HG02759 (cell line): Measurements from ENCODE around the gene FAM227A.
"Not testable (repeated sequence)": the region's sequence is repeated elsewhere in the genome, so short reads cannot be mapped to it uniquely, and the experiment has no call there.

Source experiments
- ATAC-seq: cut with Tn5 transposase; IDR thresholded peaks from one replicate; pipeline ENCODE4 v1.9.1; 2021; ENCODE audit warnings: mild to moderate bottlenecking, moderate library complexity; ENCODE audit not compliant: unreplicated experiment

Gene FAM227A

DNA sequence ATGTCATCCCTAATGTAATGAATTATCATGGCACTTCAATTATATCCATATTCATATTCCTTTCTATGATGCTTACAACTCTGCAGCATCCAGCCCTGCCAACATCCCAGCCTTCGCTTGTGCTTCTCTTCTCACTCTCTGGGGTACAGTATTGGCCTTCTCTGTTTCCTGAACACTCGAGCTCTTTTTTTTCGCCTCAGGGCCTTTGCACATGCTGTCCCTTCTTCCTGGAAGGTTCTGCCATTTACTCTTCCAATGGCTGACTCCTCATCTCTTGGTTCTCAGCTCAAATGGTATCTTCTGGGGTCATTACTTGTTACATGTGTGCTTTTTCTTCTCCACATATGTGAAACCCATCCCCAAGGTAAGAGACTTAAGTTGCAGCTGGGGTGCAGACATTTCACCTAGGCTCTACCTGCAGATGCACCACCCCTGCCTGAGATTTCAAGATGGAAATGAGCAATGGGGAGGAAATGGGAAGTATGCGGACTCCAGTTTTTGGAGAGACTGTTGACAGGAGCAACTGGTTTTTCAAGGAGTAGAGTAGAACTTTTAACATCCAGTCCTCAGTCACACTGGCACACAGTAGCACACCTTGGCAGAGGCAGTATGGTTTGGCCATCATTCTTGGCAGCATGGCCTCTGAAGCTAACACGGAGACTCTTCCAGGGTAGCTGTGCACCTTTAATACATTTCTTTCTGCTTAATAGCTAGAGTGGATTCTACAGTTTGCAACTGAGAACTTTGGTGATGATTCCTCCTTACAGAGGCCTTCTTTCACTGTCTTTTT lies 43.8 kb downstream of the FAM227A start:
- ATAC-seq, result no peak

DNA sequence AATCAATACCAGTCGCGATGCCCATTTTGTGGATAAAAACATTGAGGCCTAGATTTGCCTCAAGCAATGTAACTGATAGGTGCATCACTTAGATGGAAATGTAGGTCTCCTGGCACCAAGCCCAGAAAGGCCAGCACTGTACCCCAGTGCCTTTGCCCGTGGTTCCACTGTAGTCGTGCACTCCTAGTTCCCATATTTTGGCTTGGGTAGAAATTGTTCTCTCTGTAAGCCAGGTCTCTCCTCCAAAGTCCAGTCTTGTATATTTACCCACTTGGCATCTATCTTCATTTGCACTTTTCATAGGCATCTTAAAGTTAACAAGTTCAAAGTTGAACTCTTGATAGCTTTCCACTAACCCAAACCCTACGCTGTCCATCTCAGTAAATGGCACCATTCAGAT lies 44.6 kb downstream of the FAM227A start:
- no peak for ATAC-seq

DNA sequence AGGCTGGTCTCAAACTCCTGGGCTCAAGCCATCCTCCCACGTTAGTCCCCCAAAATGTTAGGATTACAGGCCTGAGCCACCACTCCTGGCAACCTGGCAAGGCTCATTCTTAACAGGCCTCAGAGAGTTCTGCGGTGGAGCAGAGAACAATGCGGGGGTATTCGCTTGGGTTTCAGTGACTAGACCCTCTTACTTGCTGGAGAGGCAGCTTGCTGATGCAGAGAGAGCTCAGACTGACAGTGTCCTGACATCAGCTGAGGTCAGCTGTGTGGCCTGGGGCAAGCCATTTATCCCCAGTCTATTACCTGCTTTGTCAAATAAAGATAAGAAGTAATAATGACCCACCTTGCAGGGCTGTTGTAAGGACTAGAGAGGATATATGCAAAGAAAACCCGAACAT lies 46.0 kb downstream of the FAM227A start:
- ATAC-seq, result no peak

DNA sequence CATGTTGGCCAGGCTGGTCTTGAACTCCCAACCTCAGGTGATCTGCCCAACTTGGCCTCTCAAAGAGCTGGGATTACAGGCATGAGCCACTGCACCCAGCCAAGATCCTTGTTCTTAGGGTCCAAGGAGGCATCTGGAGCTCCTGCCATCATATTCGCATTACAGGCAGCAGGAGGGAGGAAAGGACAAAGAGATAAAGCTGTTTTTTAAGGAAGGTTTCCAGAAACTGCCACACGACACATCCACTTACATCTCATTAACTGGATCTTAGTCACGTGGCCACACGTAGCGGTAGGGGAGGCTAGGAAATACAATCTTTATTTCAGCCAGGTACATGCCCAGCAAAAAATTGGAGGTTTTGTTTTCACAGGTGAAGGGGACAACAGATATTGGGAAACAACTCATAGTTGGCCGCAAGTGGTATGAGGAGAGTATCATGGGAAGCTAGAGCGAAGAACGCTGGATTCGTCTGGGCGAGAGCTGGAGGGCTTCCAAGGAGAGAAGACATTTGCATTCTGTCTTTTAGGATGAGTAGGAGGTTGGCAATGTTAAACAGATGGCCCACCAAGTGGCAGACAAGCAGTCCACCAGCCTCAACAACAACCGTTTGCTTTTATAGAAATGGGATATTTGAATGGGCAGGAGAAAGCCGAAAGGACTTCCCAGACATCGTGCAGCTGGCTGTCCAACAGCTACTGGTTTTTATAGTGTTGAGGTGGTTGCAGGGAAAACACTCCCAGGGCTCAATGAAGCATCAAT lies 47.0 kb downstream of the FAM227A start:
- ATAC-seq, result no peak

DNA sequence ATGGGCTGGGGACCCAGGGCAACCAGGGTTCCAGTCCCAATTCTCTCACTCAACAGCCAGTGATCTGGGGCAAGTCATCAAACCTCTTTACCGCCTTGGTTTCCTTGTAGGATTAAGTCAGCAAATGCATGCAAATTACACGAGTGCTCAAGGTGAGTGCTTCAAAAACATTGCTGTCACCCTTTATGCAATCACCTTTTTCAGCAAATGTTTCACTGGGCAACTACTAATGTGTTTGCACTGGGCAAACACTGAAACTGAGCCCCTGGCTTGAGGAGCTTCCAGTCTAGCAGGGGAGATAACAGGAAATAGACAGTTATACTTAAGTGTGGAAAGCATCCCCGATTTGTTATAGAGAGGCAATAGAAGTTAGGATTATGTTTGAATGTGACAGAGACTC lies 48.5 kb downstream of the FAM227A start:
- no peak for ATAC-seq

DNA sequence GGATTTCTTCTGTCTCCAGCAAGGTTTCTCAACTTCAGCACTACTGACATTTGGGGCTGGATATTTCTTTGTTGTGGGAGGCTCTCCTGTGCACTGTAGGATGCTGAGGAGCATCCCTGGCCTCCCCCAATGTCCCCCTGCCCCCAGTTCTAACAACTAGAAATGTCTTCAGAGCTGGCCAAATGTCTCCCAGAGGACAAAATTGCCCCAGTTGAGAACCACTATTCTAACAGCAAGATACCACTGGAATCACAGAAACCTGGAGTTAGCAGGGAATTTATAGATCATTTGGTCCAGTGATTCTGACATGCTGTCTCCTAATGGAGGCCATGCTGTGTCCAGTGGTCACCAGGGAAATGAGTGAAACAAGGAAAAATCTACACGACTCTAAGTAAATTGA lies 54.0 kb downstream of the FAM227A start:
- no peak for ATAC-seq

DNA sequence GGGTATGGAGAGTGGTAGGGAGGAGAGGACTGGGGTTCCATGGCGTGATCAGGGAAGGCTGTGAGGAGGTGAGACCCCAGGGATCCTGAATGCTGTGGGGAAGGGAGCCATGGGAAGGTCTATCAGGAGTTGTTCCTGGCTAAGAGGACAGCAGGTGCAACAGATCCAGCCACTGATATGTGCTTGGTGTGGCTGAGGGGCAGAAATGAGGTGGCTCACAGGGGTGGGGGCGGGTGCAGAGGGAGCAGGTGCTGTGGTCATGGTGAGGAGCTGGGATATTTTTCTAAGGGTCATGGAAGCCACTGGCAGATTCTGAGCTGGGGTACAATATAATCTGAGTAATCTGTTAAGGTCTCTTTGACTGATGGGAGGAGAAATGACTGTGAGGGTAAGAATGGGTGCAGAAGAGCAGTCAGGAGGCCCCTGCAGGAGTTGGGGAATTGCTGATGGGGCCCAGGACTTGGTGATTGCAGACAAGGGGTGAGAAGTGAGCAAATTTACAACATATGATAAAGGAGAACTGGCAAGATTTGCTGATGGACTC lies 54.9 kb downstream of the FAM227A start:
- no peak for ATAC-seq

DNA sequence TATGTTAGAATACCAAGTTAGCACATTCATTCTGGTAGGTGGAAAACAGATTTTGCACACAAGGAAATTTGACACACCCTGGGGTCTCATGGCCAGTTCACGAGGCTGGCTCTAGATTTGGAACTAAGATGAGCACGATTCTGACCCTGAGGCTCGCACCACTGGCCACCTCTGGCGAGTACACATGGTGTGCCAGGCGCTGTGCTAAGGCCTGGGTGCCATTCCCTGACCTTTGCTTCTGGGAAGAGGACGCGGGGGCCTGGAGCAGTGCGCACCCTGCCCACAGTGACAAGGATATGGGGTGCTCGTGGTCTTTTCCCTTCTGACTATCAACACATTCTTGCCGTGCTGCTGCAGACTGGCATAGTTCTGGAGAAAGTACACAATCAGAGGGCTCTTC lies 56.7 kb downstream of the FAM227A start:
- ATAC-seq, result no peak

DNA sequence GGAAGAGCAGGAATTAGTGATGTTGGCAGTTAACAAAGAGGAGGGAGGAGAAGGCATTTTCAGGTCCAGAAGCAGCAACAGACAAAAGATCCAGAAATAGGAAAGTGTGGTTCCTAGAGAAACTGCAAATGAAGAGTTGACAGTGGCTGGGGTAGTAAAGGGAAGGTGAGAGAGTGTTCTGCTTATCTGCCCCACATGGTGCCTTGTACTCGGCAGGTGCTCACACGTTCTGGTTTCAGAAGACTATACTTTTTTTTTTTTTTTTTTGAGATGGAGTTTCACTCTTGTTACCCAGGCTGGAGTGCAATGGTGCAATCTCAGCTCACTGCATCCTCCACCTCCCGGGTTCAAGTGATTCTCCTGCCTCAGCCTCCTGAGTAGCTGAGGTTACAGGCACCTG lies 73.3 kb downstream of the FAM227A start:
- not testable (repeated sequence) for ATAC-seq

DNA sequence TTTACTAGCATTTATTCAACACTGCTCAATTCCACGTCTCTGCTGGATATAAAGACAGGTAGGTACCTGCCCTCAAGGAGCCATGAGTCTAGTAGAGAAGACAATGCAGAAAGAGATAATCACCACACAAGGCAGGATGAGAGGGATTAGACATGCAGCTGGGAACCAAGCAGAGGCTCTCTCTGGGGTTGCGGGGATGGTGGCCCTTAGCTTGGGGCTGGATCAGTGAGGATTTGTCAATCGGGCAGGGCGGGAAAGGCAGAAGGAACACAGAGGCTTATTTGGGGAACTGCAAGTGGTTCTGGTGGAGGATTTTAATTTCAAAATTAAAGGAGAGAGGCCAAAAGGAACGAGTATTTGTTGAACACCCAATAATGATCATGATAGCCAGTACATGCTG lies 77.7 kb downstream of the FAM227A start:
- ATAC-seq, result no peak

DNA sequence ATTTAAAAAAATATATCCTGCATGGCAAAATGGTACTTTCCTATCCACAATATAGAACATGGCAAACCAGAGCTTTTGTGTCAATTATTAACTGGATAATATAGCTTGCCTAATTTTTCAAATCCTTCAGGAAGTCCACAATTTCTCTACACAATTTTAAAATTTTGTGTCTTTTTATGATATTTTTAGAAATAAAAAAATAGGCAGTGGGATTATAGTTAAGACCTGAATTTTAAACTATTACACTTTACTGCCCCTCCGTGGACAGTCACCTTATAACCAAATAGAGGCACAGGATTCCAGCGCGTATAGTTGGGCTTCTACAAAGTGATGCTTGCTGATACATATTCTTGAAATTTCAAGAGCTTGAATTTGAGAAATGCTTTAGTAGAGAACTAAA lies 84.1 kb downstream of the FAM227A start:
- no peak for ATAC-seq

DNA sequence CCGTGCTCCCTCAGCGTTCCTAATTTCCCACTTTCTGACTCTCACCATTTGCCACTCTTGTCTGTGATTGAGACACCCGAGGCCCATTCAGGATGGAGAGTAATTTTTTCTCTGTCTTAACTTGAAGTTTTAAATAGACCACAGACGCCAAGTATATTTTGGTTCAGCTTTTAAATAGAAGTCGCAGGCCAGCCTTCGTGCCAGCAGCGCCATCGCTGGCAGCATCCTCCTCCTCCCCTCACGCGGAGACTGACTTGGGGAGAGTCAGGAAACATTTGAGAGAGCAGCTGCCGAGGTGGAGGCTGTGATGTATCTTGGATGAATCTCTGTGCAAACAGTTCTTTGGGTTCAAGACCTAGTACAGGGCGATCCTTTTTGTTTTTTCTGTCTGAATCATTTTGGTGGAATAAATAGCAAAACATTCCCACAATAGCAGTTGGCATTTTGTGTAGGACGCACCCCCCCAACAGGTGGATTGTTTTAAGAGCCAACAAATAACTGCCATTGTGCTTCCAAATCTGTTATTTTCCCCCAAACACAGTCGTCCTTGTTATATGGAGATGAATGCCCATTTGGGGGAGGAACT lies 85.3 kb downstream of the FAM227A start:
- ATAC-seq, result no peak

DNA sequence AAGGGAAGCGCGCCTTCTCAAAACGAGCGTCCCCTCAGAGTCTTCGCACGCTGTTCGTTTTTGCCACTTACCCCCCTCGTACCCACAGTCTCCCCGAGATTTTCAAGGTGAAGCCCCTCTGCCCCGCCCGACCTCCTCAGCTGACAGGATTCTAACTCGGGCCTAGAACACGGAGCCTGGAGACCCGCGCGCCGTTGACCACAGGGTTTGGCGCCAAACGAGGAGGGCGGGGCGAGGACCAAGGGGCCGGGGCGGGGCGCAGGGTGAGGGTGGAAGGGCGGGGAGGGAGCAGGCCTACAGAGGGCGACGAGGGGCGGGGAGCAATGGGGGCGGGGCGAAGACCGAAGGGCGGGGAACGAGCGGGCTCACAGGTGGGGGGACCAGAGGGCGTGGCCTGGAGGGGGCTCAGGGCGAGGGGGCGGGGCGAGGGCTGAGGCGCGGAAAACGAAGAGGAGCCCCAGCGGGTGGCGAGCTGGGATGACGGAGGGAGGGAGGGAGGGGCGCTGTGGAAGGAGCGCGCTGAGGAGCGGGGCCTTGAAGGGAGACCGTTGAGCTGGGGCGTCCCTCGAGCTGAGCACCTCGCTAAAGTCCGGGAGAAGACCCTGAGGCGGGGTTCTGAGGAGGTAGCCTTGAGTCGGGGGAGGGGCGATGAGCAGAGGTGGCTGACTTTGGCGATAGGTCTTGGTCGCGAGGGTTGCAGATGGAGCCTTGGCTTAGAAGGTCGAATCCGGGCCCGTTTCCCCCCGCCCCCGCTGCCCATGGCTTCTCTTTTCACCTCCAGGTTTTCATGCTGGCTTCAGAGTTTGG lies 86.0 kb downstream of the FAM227A start, which contains the start of gene DMC1:
Gene DMC1 (minus strand): TSS at position 212 of the 807 bp plus-strand sequence. CDS start 1,927 bp downstream, outside the sequence.
- ATAC-seq, result peak; percentile 70

DNA sequence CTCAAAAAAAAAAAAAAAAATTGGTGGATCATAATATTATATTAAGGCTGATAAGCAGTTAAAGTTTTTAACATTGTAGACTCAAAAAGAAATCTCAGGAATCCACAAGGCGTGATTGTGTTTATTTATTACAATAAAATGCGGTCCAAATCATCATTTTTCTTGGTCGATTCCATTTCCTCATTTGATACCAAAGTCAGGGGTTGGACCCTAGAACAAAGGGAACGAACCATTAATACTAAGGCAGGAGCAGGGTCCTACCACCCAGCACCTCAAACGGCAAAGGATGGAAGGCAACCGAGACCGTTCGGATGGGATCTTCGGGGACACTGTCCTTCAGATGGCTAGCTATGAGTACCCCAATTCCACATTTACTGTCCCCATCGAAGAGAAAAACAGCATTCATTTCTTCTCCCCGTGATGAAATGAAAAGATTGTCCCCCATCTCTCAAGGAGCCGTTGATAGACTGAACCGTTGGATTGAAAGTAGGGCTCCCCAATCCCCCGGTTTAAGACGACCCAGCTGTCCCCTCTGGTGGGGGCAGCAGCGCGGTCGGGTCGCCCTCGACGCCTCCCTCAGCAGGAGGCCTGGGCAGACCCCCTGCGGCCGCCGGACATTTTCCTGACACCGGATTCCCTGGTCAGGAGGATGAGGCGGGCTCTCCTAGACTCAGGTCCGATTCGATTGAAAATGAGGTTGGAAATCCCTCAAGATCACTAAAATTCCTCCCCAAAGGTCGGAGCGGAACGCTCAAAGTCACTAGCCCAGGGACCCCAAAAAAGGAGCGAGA lies 86.8 kb downstream of the FAM227A start:
- peak; percentile 8 for ATAC-seq

DNA sequence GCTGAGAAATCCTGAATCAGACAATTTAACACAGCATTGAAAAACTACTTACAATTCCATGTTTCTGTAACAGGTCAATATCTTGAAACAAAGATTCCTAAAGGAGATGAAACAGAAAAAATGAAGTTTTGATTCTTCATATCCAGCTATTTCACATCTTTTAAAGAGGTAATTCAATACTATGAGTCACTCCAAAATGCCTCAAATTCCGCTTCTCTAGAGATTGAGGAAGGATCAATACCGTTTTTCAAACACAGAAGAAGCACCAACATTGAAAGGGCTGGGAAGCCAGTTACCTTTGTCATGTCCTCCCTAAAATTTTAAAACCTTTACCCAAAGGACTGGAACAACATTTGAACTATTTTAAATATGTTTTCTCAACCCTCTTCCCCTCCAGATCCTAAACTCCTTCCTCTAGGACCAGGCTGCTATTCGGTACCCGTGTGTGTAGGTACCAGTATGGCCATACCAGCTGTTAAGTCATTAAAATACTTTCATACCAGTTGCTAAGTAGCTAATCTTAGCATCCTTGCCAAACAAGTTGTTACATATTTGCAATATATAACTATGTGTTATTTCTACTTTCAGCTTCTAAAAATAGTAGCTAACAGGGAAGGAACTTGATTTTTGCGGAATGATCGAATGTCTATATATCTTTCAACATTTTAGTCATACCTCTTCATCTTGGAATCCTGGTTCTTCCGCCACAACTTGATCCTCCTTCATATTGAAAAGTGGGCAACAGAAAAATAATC lies 88.5 kb downstream of the FAM227A start:
- no peak for ATAC-seq

DNA sequence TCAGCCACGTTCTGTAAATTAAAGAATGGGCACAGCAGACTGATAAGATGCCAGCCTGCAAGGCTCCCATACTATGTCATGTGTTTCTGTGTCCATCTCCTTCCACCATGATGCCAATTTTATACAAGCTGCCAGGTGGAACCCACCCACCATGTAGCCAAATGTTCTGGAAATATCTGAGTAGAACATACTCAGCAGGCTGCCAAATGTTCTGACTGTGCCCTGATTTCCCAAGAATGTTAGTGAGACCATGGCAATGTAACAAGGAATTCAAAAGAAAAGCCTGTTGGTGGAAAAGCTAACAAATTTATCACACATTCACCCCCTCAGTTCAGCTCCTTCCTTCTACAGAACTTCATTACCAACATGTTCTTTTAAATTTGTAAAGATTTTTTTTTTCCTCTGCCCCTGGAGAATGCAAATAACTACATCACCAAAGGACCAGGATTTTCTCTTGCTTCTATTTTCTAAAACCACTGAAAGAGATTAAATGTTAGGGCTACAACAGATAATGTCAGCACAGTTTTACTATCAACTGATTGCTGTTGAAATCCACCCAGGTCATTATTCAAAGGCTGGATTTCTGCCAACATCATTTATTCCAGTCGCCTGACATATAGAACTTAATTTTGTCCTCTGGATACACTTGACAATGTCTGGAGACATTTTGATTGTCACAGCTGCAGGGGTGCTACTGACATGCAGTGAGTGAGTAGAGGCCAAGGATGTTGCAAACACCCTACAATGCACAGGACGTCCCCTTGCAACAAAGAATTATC lies 89.3 kb downstream of the FAM227A start:
- no peak for ATAC-seq

DNA sequence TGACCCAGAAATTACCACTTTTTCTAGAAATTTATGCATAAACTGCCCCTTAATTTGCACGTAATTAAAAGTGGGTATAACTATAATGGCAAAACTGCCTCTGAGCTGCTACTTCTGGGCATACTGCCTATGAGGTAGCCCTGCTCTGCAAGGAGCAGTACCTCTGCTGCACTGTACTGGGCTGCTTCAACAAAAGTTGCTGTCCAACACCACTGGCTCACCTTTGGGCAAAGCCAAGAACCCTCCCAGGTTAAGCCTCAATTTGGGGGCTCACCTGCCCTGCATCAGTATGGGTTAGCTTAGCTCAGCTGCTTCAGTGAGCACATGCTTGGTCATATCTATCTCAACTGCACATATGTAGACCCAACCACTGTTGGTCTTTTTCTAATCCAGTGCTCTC lies 90.8 kb downstream of the FAM227A start:
- no peak for ATAC-seq

DNA sequence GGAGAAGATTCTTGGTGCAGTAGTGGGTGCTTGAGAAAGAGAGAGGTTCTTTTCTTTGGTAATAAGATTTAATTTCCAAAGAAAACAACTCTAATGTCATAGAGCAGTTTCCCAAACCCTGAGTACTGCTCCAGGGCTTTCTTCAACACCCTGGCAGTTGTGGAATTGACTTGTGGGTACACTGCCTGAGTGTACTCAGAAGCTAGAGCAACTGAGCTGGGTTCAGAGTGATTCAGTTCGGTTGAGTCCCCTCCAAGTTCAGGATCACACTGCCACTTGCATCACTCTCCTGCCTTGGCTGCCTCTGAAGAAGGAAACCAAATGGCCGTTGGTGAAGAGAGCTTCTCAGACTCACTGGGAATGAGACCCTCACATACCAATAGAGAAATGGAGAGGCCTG lies 91.5 kb downstream of the FAM227A start:
- no peak for ATAC-seq

DNA sequence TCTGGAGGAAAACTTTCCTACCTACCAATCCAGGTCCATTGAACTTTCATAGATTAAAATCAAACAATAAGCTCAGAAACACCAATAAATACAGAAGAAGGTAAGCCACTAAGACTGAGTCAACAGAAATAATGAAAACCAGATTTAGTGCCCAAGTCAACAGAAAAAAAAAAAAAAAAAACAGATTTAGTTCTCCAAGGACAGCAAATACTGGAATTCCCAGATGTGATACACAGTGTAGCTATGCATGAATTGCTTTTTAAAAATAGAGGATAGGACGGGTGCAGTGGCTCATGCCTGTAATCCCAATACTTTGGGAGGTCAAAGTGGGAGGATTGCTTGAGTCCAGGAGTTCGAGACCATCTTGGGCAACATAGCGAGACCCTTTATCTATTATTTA lies 101.9 kb downstream of the FAM227A start:
- no peak for ATAC-seq
